A673 (cell line): Measurements from ENCODE around the gene EFNA5. TPM values are rescaled to one million over a fixed set of nuclear protein-coding genes. Genes with fewer than 3 reads are reported as not detected.

Experiments
- BruUV-seq: library from RNA; stranded (reverse); fragments of 400-500 nt; replicated peaks from 2 replicates; lab custom pipeline; 2021; lab: Mats Ljungman, UMichigan
- CTCF ChIA-PET: fragments of 300-600 bp; sonication (Branson Sonifier 250); formaldehyde crosslinking; loops from one replicate; lab custom pipeline; 2022; ENCODE audit warnings: antibody characterized with exemption; lab: Charles Lee
- POLR2A ChIA-PET: fragments of 300-600 bp; sonication (Branson Sonifier 250); formaldehyde crosslinking; loops from one replicate; lab custom pipeline; 2022; ENCODE audit warnings: antibody characterized with exemption; ENCODE audit not compliant: low non-redundant PET; lab: Charles Lee
- DNase-seq: peaks from one replicate; pipeline ENCODE4 v3.0.0-alpha.2; 2015; ENCODE audit warnings: low spot score
- H3K27ac ChIP-seq: fragments of 200-600 bp; sonication (generic); 2 replicates; pipeline ENCODE4 v1.5.1; 2016; ENCODE audit warnings: mixed run types, low read depth, mild to moderate bottlenecking, mixed read lengths, antibody characterized with exemption, low read length; ENCODE audit not compliant: poor library complexity, severe bottlenecking
- H3K27me3 ChIP-seq: fragments of 200-600 bp; sonication (generic); replicated peaks from 2 replicates; pipeline ENCODE4 v1.6.1; 2017; ENCODE audit warnings: mixed run types, low read depth, mild to moderate bottlenecking, mixed read lengths, antibody characterized with exemption, low read length; ENCODE audit not compliant: insufficient read depth, poor library complexity
- H3K36me3 ChIP-seq: fragments of 200-600 bp; sonication (generic); 2 replicates; pipeline ENCODE4 v1.6.1; 2016; ENCODE audit warnings: mixed run types, mild to moderate bottlenecking, mixed read lengths, antibody characterized with exemption, low read length; ENCODE audit not compliant: insufficient read depth, poor library complexity, severe bottlenecking
- H3K4me1 ChIP-seq: fragments of 200-600 bp; sonication (generic); 2 replicates; pipeline ENCODE4 v1.6.1; 2017; ENCODE audit warnings: mixed run types, mild to moderate bottlenecking, mixed read lengths, antibody characterized with exemption, low read length; ENCODE audit not compliant: insufficient read depth, poor library complexity, severe bottlenecking
- H3K4me3 ChIP-seq: fragments of 200-600 bp; sonication (generic); 2 replicates; pipeline ENCODE4 v1.5.1; 2016; ENCODE audit warnings: low read depth, mixed run types, mild to moderate bottlenecking, mixed read lengths, low read length; ENCODE audit not compliant: poor library complexity, severe bottlenecking
- H3K9me3 ChIP-seq: fragments of 200-600 bp; sonication (generic); 2 replicates; pipeline ENCODE4 v1.6.1; 2016; ENCODE audit warnings: mixed run types, low read depth, mild to moderate bottlenecking, mixed read lengths, antibody characterized with exemption, low read length; ENCODE audit not compliant: poor library complexity, severe bottlenecking
- EZH2 ChIP-seq: fragments of 200-600 bp; sonication (generic); IDR thresholded peaks from 2 replicates; pipeline ENCODE4 v1.6.1; 2017; ENCODE audit warnings: borderline replicate concordance, low read depth, mild to moderate bottlenecking, mixed read lengths, antibody characterized with exemption, low read length; ENCODE audit not compliant: poor library complexity, severe bottlenecking
- intact Hi-C: fragments of 100-400 bp; cut with micrococcal nuclease; formaldehyde crosslinking; loops from one replicate; pipeline ENCODE4 v1.10.0; 2022; ENCODE audit not compliant: unreplicated experiment
- total RNA-seq: library from RNA; stranded (reverse); gene quantifications from 2 replicates; pipeline ENCODE4 v1.2.3, GENCODE V29; 2021
- TF ChIP-seq, protein P1 (sequence below): fragments of 300-800, 200-600 bp; sonication (generic); conservative IDR thresholded peaks from 2 replicates; pipeline ENCODE4 v1.5.1; 2017; ENCODE audit warnings: low read depth, mild to moderate bottlenecking, antibody characterized with exemption, low read length, moderate library complexity, mixed read lengths

The EFNA5 gene
- total RNA-seq, 1 experiment from 2014 or later = 16.7 TPM

DNA sequence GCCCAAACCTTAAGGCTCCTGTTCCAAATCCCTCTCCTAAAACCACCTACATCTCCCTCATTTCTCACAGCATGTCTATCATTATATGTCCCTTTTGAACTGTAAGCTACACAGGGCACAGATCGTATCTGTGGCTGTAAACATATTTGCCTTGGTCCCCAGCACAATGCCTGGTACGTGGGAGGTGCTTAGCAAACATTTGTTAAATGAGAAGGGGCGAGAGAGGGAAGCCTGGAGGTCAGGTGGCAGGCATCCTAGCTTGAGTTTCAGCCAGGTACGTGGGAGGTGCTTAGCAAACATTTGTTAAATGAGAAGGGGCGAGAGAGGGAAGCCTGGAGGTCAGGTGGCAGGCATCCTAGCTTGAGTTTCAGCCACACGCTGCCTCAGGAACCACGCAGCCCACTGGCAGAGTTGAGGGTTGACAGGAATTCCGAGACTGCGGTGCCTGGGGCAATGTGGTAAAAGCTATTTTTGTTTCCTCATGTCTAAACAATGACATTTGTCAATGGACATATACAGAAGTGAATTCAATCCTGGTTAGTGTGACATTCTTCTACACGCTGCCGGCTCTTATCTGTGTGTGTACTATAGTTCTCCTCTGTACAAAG lies 113.6 kb downstream of the EFNA5 start:
- Histone ChIP-seq H3K4me1 (no peaks in the 10 kb centered on the region), H3K4me3 (no peak overlapping the region), H3K27ac (no peak overlapping the region), H3K36me3 (no peaks in the 10 kb centered on the region), H3K9me3 (no peaks in the 10 kb centered on the region), H3K27me3 (no peaks in the 10 kb centered on the region)
- ChIA-PET CTCF (no interaction called here), POLR2A (no interaction called here)
- intact Hi-C loops = no loop called here
- DNase-seq = no peak
- TF ChIP-seq, protein P1, sequence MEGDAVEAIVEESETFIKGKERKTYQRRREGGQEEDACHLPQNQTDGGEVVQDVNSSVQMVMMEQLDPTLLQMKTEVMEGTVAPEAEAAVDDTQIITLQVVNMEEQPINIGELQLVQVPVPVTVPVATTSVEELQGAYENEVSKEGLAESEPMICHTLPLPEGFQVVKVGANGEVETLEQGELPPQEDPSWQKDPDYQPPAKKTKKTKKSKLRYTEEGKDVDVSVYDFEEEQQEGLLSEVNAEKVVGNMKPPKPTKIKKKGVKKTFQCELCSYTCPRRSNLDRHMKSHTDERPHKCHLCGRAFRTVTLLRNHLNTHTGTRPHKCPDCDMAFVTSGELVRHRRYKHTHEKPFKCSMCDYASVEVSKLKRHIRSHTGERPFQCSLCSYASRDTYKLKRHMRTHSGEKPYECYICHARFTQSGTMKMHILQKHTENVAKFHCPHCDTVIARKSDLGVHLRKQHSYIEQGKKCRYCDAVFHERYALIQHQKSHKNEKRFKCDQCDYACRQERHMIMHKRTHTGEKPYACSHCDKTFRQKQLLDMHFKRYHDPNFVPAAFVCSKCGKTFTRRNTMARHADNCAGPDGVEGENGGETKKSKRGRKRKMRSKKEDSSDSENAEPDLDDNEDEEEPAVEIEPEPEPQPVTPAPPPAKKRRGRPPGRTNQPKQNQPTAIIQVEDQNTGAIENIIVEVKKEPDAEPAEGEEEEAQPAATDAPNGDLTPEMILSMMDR = no peak
- no peak for TF ChIP-seq EZH2
- BruUV-seq = no TSS peak

DNA sequence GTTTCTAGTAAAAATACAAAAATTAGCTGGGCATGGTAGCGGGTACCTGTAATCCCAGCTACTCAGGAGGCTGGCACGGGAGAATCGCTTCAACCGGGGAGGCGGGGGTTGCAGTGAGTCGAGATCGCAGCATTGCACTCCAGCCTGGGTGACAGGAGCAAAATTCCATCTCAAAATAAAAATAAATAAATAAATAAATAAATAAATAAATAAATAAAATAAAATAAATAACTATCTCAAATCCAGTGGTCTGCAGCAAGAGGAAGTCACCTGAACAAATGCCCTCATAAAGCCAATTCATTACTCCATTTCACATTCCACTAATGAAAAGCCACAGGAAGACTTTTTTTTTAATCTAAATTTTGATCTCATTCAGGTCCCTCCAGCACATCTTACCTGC lies 114.2 kb downstream of the EFNA5 start:
- ChIA-PET POLR2A (no interaction called here), CTCF (no interaction called here)
- no peak for DNase-seq
- Histone ChIP-seq H3K4me1 (no peaks in the 10 kb centered on the region), H3K27ac (no peak overlapping the region), H3K4me3 (no peak overlapping the region), H3K27me3 (no peaks in the 10 kb centered on the region), H3K9me3 (no peaks in the 10 kb centered on the region), H3K36me3 (no peaks in the 10 kb centered on the region)
- intact Hi-C loops = no loop called here
- TF ChIP-seq, protein P1 = no peak
- no peak for TF ChIP-seq EZH2
- BruUV-seq = no TSS peak

DNA sequence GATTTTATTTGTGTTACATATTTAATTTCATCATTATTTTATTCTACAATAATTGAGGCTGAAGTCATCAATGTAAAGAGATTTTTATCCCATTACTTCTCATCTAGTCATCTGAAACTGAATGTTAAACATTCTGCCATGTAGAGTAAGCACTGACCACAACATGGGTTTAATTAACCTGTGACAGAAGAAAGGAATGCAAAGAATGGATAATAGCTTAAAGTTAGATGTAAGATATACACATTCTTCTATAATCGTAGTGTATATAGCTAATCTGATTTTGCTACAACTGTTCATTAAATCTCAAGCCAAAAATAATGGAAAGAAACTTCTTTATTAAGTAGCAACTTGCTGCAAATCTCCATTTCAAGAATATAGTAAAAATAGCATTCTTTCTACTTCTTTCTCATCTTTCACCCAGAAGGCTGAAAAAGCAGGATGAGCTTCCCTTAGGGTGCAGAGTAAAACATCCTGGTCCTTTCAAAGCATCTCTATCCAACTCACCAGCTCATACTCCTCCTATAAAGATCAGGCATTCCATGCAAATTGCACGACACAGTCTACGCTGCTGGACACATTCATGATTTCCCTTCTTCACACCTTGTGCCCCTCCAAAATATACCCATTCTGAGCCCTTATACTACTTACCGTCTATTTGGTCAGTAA lies 115.2 kb downstream of the EFNA5 start:
- no peak for DNase-seq
- ChIA-PET CTCF (interaction anchor here (0.5 kb wide), 1 partner anchor 50 kb away, joined by 5 read pairs; no protein-coding TSS in a partner anchor), POLR2A (no interaction called here)
- Histone ChIP-seq H3K27me3 (no peaks in the 10 kb centered on the region), H3K27ac (no peak overlapping the region), H3K36me3 (no peaks in the 10 kb centered on the region), H3K9me3 (no peaks in the 10 kb centered on the region), H3K4me3 (no peak overlapping the region), H3K4me1 (no peaks in the 10 kb centered on the region)
- BruUV-seq = no TSS peak
- intact Hi-C loops = no loop called here
- TF ChIP-seq, protein P1 = no peak
- no peak for TF ChIP-seq EZH2
